GM12878 (cell line): ENCODE results near the gene POLA1. TPM values are rescaled to one million over a fixed set of nuclear protein-coding genes. Genes with fewer than 3 reads are reported as not detected.

Experiments used
- ATAC-seq: fragments of 200-7000 bp; cut with Tn5 transposase; 3 replicates; pipeline ENCODE4 v1.9.1; 2020; ENCODE audit warnings: mild to moderate bottlenecking, moderate library complexity
- BruUV-seq: library from RNA; stranded (reverse); fragments of 400-500 nt; replicated peaks from 2 replicates; lab custom pipeline; 2021; lab: Mats Ljungman, UMichigan
- CTCF ChIA-PET: fragments of 300-600 bp; sonication (Branson Sonifier 250); formaldehyde crosslinking; extraction: SDS; loops from one replicate; lab custom pipeline; 2021; ENCODE audit warnings: inconsistent platforms; lab: Yijun Ruan, JAX
- POLR2A ChIA-PET: fragments of 350-600 bp; formaldehyde crosslinking; extraction: SDS; loops from one replicate; lab custom pipeline; 2021; ENCODE audit warnings: inconsistent platforms; lab: Charles Lee
- RAD21 ChIA-PET: fragments of 300-600 bp; sonication (Branson Sonifier 250); formaldehyde crosslinking; loops from one replicate; lab custom pipeline; 2023; ENCODE audit warnings: antibody characterized with exemption; ENCODE audit not compliant: unreplicated experiment; lab: Charles Lee
- SMC1A ChIA-PET: fragments of 300-600 bp; sonication (Branson Sonifier 250); formaldehyde crosslinking; loops from one replicate; lab custom pipeline; 2023; ENCODE audit not compliant: unreplicated experiment, uncharacterized antibody; lab: Charles Lee
- DNase-seq: peaks from one replicate; pipeline ENCODE4 v3.0.0-alpha.2; 2011; ENCODE audit warnings: low read depth, low spot score
- FAIRE-seq: peaks from 3 replicates; lab custom pipeline; 2011; peaks lifted over from hg19 to GRCh38; lab: Jason Lieb, UNC
- H2AFZ ChIP-seq: 2 replicates; pipeline ENCODE4 v1.6.0; 2011; ENCODE audit warnings: low read depth, low read length, control low read depth; ENCODE audit not compliant: control insufficient read depth
- H3K27ac ChIP-seq: 2 replicates; pipeline ENCODE4 v1.5.1; 2011; ENCODE audit warnings: control low read depth; ENCODE audit not compliant: control insufficient read depth, insufficient read depth
- H3K27me3 ChIP-seq, 2 experiments: replicated peaks in 1 of 2; 2 replicates each; pipeline versions ENCODE4 v1.6.0 to v1.6.1; 2011; ENCODE audit warnings: low read length in 1 of 2; ENCODE audit not compliant: control insufficient read depth in 2 of 2, insufficient read depth in 2 of 2
- H3K36me3 ChIP-seq, 2 experiments: 2 replicates each; pipeline ENCODE4 v1.5.1; 2011; ENCODE audit warnings: low read length in 1 of 2; ENCODE audit not compliant: control insufficient read depth in 2 of 2, insufficient read depth in 2 of 2
- H3K4me1 ChIP-seq: 2 replicates; pipeline ENCODE4 v1.6.1; 2011; ENCODE audit warnings: mild to moderate bottlenecking, low read length, moderate library complexity, mixed read lengths; ENCODE audit not compliant: control insufficient read depth, insufficient read depth
- H3K4me2 ChIP-seq: 2 replicates; pipeline ENCODE4 v1.6.0; 2011; ENCODE audit warnings: control low read depth; ENCODE audit not compliant: control insufficient read depth, insufficient read depth
- H3K4me3 ChIP-seq: fragments of 200-600 bp; sonication (generic); 2 replicates; pipeline ENCODE4 v1.5.1; 2016
- H3K79me2 ChIP-seq: 2 replicates; pipeline ENCODE4 v1.6.0; 2011; ENCODE audit warnings: low read length; ENCODE audit not compliant: control insufficient read depth, insufficient read depth
- H3K9ac ChIP-seq: 2 replicates; pipeline ENCODE4 v1.8.0; 2011; ENCODE audit warnings: low read length, control low read depth, mixed read lengths; ENCODE audit not compliant: control insufficient read depth, insufficient read depth
- H3K9me3 ChIP-seq: replicated peaks from 3 replicates; pipeline ENCODE4 v1.5.1; 2011; ENCODE audit warnings: mild to moderate bottlenecking, low read length; ENCODE audit not compliant: control insufficient read depth, insufficient read depth
- H4K20me1 ChIP-seq: 2 replicates; pipeline ENCODE4 v1.6.0; 2011; ENCODE audit not compliant: control insufficient read depth, insufficient read depth
- BMI1 ChIP-seq: fragments of 450-650 bp; IDR thresholded peaks from 2 replicates; pipeline ENCODE4 v1.6.1; 2016; ENCODE audit warnings: mild to moderate bottlenecking, moderate library complexity, borderline replicate concordance
- E4F1 ChIP-seq: fragments of 450-650 bp; IDR thresholded peaks from 2 replicates; pipeline ENCODE4 v1.6.1; 2018; ENCODE audit warnings: borderline replicate concordance, mild to moderate bottlenecking; ENCODE audit not compliant: partially characterized antibody
- ESRRA ChIP-seq: IDR thresholded peaks from 2 replicates; pipeline ENCODE4 v1.6.1; 2012; ENCODE audit warnings: mild to moderate bottlenecking, low read length, improper control_type of control experiment
- FOXK2 ChIP-seq: fragments of 450-650 bp; IDR thresholded peaks from 2 replicates; pipeline ENCODE4 v1.6.1; 2017; ENCODE audit warnings: mild to moderate bottlenecking, moderate library complexity
- IRF3 ChIP-seq: fragments of 450-650 bp; IDR thresholded peaks from 2 replicates; pipeline ENCODE4 v1.6.1; 2014; ENCODE audit warnings: mild to moderate bottlenecking
- MEF2B ChIP-seq: fragments of 450-650 bp; IDR thresholded peaks from 2 replicates; pipeline ENCODE4 v1.6.1; 2018; ENCODE audit warnings: mild to moderate bottlenecking, moderate library complexity; ENCODE audit not compliant: partially characterized antibody, poor library complexity, severe bottlenecking
- MYC ChIP-seq: IDR thresholded peaks from 2 replicates; pipeline ENCODE4 v1.6.1; 2011; ENCODE audit warnings: mild to moderate bottlenecking, low read length, moderate library complexity, inconsistent platforms; ENCODE audit not compliant: insufficient read depth, insufficient replicate concordance, insufficient read length, severe bottlenecking
- NFIC ChIP-seq: IDR thresholded peaks from 2 replicates; pipeline ENCODE4 v1.6.1; 2012; ENCODE audit warnings: low read depth, mild to moderate bottlenecking, inconsistent platforms, low read length, moderate library complexity
- NFYA ChIP-seq: IDR thresholded peaks from 2 replicates; pipeline ENCODE4 v1.6.1; 2011; ENCODE audit warnings: low read depth, mild to moderate bottlenecking, low read length, improper control_type of control experiment, borderline replicate concordance
- POLR2A ChIP-seq: IDR thresholded peaks from 2 replicates; pipeline ENCODE4 v1.6.1; 2011; ENCODE audit warnings: low read depth, mild to moderate bottlenecking, low read length
- RUNX3 ChIP-seq: IDR thresholded peaks from 2 replicates; pipeline ENCODE4 v1.6.1; 2012; ENCODE audit warnings: low read length, inconsistent platforms
- SIX5 ChIP-seq: IDR thresholded peaks from 2 replicates; pipeline ENCODE4 v1.6.1; 2011; ENCODE audit warnings: mild to moderate bottlenecking, low read depth, low read length, moderate library complexity; ENCODE audit not compliant: severe bottlenecking
- ZNF207 ChIP-seq: fragments of 450-650 bp; IDR thresholded peaks from 2 replicates; pipeline ENCODE4 v1.6.1; 2014; ENCODE audit warnings: antibody characterized with exemption, mild to moderate bottlenecking, borderline replicate concordance
- WGBS: methylation state at CpG from one replicate; pipeline ENCODE4 v1.1.6; 2016; ENCODE audit warnings: low lambda C conversion rate; ENCODE audit not compliant: insufficient replicate concordance, insufficient coverage; ENCODE audit errors: missing lambda C conversion rate; 5-methylcytosine and 5-hydroxymethylcytosine counted together
- in situ Hi-C: fragments of 300-500 bp; cut with MboI; formaldehyde crosslinking; loops from 9 replicates; pipeline ENCODE4 v1.14.3; 2018; ENCODE audit warnings: mixed read lengths
- intact Hi-C: fragments of 100-400 bp; cut with micrococcal nuclease; formaldehyde crosslinking; loops from one replicate; pipeline ENCODE4 v1.14.2; 2022; ENCODE audit not compliant: unreplicated experiment
- polyA plus RNA-seq, 11 experiments: library from polyadenylated mRNA; depleted of rRNA in 4 of 11; unstranded in 6 of 11; stranded (reverse) in 5 of 11; fragments of >200 nt; fragmentation: Nextera tagmentation in 4 of 11; fragmentation: Illumina TruSeq in 1 of 11; extraction: Ambion mirVana in 4 of 11; extraction: Trizol in 1 of 11; gene quantifications; 1 replicate in 1 of 11; 2 replicates in 10 of 11; pipeline versions ENCODE4 v1.2.1 to v1.2.3, GENCODE V29; 2011 to 2016; ENCODE audit warnings: inconsistent platforms in 2 of 11, missing spikeins in 2 of 11, low read depth in 1 of 11
- total RNA-seq, 4 experiments: library from RNA; depleted of rRNA in 3 of 4; stranded (reverse); fragments of >200 nt in 3 of 4; fragmentation: Illumina TruSeq in 1 of 4; extraction: Trizol in 1 of 4; gene quantifications; 2 replicates each; pipeline versions ENCODE4 v1.2.1 to v1.2.3, GENCODE V29; 2013 to 2021

POLA1 gene
- total and polyA plus RNA-seq, 10 of the 15 experiments (the other 5 are each of a cell fraction or from before 2014, with no cell fraction given), result 6.5 to 34.7 (median 24.8) TPM

- no peak overlapping the region for H3K27ac ChIP-seq
- BruUV-seq, result no TSS peak
- H4K20me1 ChIP-seq, result no peaks in the 10 kb centered on the region
- H3K9me3 ChIP-seq, result no peaks in the 10 kb centered on the region
- H3K4me3 ChIP-seq, result no peak overlapping the region
- ATAC-seq (no peak), FAIRE-seq (no peak), DNase-seq (no peak)
- no peak overlapping the region for H3K4me2 ChIP-seq
- ChIA-PET POLR2A (no interaction called here), RAD21 (no interaction called here), SMC1A (no interaction called here), CTCF (no interaction called here)
- no peaks in the 10 kb centered on the region for H3K79me2 ChIP-seq
- TF ChIP-seq ZNF207 (no peak), E4F1 (no peak), FOXK2 (no peak), POLR2A (no peak), ESRRA (no peak), RUNX3 (no peak), IRF3 (no peak), MEF2B (no peak), MYC (no peak), NFYA (no peak), SIX5 (no peak), NFIC (no peak), BMI1 (no peak)
- no peaks in the 10 kb centered on the region for H3K36me3 ChIP-seq
- no peaks in the 10 kb centered on the region for H3K27me3 ChIP-seq
- no peak overlapping the region for H2AFZ ChIP-seq
- no peaks in the 10 kb centered on the region for H3K4me1 ChIP-seq
- no peak overlapping the region for H3K9ac ChIP-seq
- intact Hi-C loops (no loop called here), in situ Hi-C loops (no loop called here)
- WGBS, result 46% methylated on average over 4 of the region's 4 CpGs
Measured at GRCh38 chrX:24789047-24789446, 95.3 kb downstream of the POLA1 start.
